ENCODE measurements around the gene CASP8. TPM values are rescaled to one million over a fixed set of nuclear protein-coding genes. Genes with fewer than 3 reads are reported as not detected.

CASP8 gene
- total and polyA plus RNA-seq, 9 of the 15 experiments (the other 6 are each of a cell fraction or from before 2014, with no cell fraction given) = 10.2 to 31.4 (median 19.4) TPM

GRCh38 chr2:201234663-201235135 lies 25.6 kb upstream of the CASP8 start:
- FAIRE-seq = no peak
- peak overlapping the region; percentile 87 for H3K4me2 ChIP-seq (ENCODE audit: insufficient read depth, low read length)
- peaks cover 14% of the 10 kb centered on the region; the same call in 2 of the 3 replicates for H3K36me3 ChIP-seq (ENCODE audit: control insufficient read depth, insufficient read depth, low read length)
- no peak overlapping the region; the same call in 2 of the 3 replicates for H3K27ac ChIP-seq (ENCODE audit: extremely low read depth, low read depth, low read length)
- ATAC-seq = no peak
- no TSS peak for BruUV-seq (replicated peaks)
- peak overlapping the region in 1 of 2 experiments; percentile 76 for H3K9ac ChIP-seq (ENCODE audit: insufficient read depth in 1 of 2, low read depth in 2 of 2, low read length in 2 of 2)
- POLR2A ChIA-PET = interaction anchor here (1.7 to 3.1 kb wide), 2 partner anchors 14 to 43 kb away, joined by 4 to 24 read pairs; no protein-coding TSS in a partner anchor
- H2AFZ ChIP-seq (ENCODE audit: low read depth, low read length) = no peak overlapping the region
- H3K27me3 ChIP-seq (ENCODE audit: control insufficient read depth in 2 of 2, insufficient read depth in 2 of 2, low read length in 2 of 2) = no peaks in the 10 kb centered on the region
- no peak for DNase-seq (ENCODE audit: extremely low read depth in 1 of 4, low spot score in 3 of 4)
- in situ Hi-C loops (cut with MboI) = loop anchor here (5.0 kb wide), 1 partner anchor 128 kb away; no protein-coding TSS in a partner anchor
- H3K4me1 ChIP-seq (replicated peaks in 1 of 2; ENCODE audit: control insufficient read depth in 2 of 2, insufficient read depth in 2 of 2, low read length in 2 of 2) = peaks cover 0 to 4% of the 10 kb centered on the region in 2 experiments; a peak in 2 of 5 replicates
- H3K9me3 ChIP-seq (replicated peaks; ENCODE audit: control insufficient read depth, insufficient read depth, low read depth, low read length) = no peaks in the 10 kb centered on the region
- 3% methylated on average over 3 of the region's 3 CpGs for WGBS (ENCODE audit: insufficient coverage, low coverage, missing lambda C conversion rate)
- H3K9me1 ChIP-seq (ENCODE audit: control insufficient read depth, insufficient read depth, low read length) = no peaks in the 10 kb centered on the region
- H4K20me1 ChIP-seq (replicated peaks; ENCODE audit: control insufficient read depth, insufficient read depth, low read length) = no peaks in the 10 kb centered on the region
- CTCF ChIA-PET (ENCODE audit: low intra/inter-chr PET ratio) = no interaction called here
- H3K4me3 ChIP-seq = peak overlapping the region; percentile 62
- intact Hi-C loops (cut with micrococcal nuclease) = loop anchor here (5.0 kb wide), 3 partner anchors 113 to 522 kb away; partner anchors contain the start of genes HYCC2 and NDUFB3
- H3K79me2 ChIP-seq (ENCODE audit: control insufficient read depth, insufficient read depth, low read length) = peaks cover 43% of the 10 kb centered on the region
- TF ChIP-seq SRSF7 (optimal IDR thresholded peaks at IDR 0.05; ENCODE audit: low read depth, low read length) = no peak
- TF ChIP-seq NKRF (IDR thresholded peaks at IDR 0.05; ENCODE audit: borderline replicate concordance) = peak; percentile 45; the same call in 1 of the 2 replicates
